HEK293T (cell line): Measurements from ENCODE around the gene PLB1.

Experiments
- CTCF ChIA-PET: fragments of 350-600 bp; formaldehyde crosslinking; extraction: SDS; loops from one replicate; lab custom pipeline; 2021; ENCODE audit warnings: antibody characterized with exemption, inconsistent platforms; lab: Yijun Ruan, JAX
- POLR2A ChIA-PET: fragments of 350-600 bp; formaldehyde crosslinking; extraction: SDS; loops from one replicate; lab custom pipeline; 2020; ENCODE audit warnings: antibody characterized with exemption, inconsistent platforms; lab: Yijun Ruan, JAX
- DNase-seq: peaks from one replicate; pipeline ENCODE4 v3.0.0; 2012; ENCODE audit warnings: mixed read lengths; ENCODE audit errors: extremely low spot score
- ARNT ChIP-seq: fragments of 450-650 bp; IDR thresholded peaks from 2 replicates; pipeline ENCODE4 v1.6.1; 2017; ENCODE audit warnings: mild to moderate bottlenecking
- BHLHE40 ChIP-seq: fragments of 450-650 bp; IDR thresholded peaks from 2 replicates; pipeline ENCODE4 v1.6.1; 2016; ENCODE audit warnings: mild to moderate bottlenecking, moderate library complexity, borderline replicate concordance
- CTBP1 ChIP-seq: fragments of 450-650 bp; IDR thresholded peaks from 2 replicates; pipeline ENCODE4 v1.6.1; 2016; ENCODE audit warnings: borderline replicate concordance
- ELF4 ChIP-seq: fragments of 450-650 bp; IDR thresholded peaks from 2 replicates; pipeline ENCODE4 v1.6.1; 2017; ENCODE audit warnings: antibody characterized with exemption
- FOXA1 ChIP-seq: fragments of 450-650 bp; IDR thresholded peaks from 2 replicates; pipeline ENCODE4 v1.6.1; 2016; ENCODE audit warnings: mild to moderate bottlenecking
- FOXK2 ChIP-seq: fragments of 450-650 bp; IDR thresholded peaks from 2 replicates; pipeline ENCODE4 v1.6.1; 2016; ENCODE audit warnings: mild to moderate bottlenecking
- FOXM1 ChIP-seq: fragments of 450-650 bp; IDR thresholded peaks from 2 replicates; pipeline ENCODE4 v1.6.1; 2017; ENCODE audit warnings: mild to moderate bottlenecking, borderline replicate concordance
- HDGF ChIP-seq: fragments of 450-650 bp; IDR thresholded peaks from 2 replicates; pipeline ENCODE4 v1.6.1; 2017; ENCODE audit warnings: antibody characterized with exemption, borderline replicate concordance
- L3MBTL2 ChIP-seq: fragments of 450-650 bp; conservative IDR thresholded peaks from 2 replicates; pipeline ENCODE4 v1.6.1; 2016; ENCODE audit warnings: mild to moderate bottlenecking
- LEF1 ChIP-seq: fragments of 450-650 bp; IDR thresholded peaks from 2 replicates; pipeline ENCODE4 v1.6.1; 2017; ENCODE audit warnings: mild to moderate bottlenecking, borderline replicate concordance
- NFRKB ChIP-seq: fragments of 450-650 bp; IDR thresholded peaks from 2 replicates; pipeline ENCODE4 v1.6.1; 2016; ENCODE audit warnings: mild to moderate bottlenecking, moderate library complexity
- PKNOX1 ChIP-seq: fragments of 450-650 bp; IDR thresholded peaks from 2 replicates; pipeline ENCODE4 v1.6.1; 2016
- SP1 ChIP-seq: fragments of 450-650 bp; IDR thresholded peaks from 2 replicates; pipeline ENCODE4 v1.6.1; 2017
- SUZ12 ChIP-seq: fragments of 450-650 bp; IDR thresholded peaks from 2 replicates; pipeline ENCODE4 v1.6.1; 2016; ENCODE audit warnings: mild to moderate bottlenecking
- TARDBP ChIP-seq: fragments of 450-650 bp; IDR thresholded peaks from 2 replicates; pipeline ENCODE4 v1.6.1; 2016
- ZNF384 ChIP-seq: fragments of 450-650 bp; IDR thresholded peaks from 2 replicates; pipeline ENCODE4 v1.6.1; 2016

PLB1 gene

GRCh38 chr2:28623582-28624405 lies 127.9 kb downstream of the PLB1 start:
- TF ChIP-seq ELF4, result no peak
- TF ChIP-seq SP1, result no peak
- no peak for TF ChIP-seq CTBP1
- no peak for TF ChIP-seq FOXM1
- no peak for TF ChIP-seq ARNT
- no peak for TF ChIP-seq FOXK2
- no peak for TF ChIP-seq TARDBP
- TF ChIP-seq L3MBTL2, result no peak
- TF ChIP-seq SUZ12, result no peak
- no peak for TF ChIP-seq FOXA1
- no peak for TF ChIP-seq LEF1
- TF ChIP-seq HDGF, result no peak
- ChIA-PET CTCF (interaction anchor here (1.6 kb wide), 1 partner anchor 29 kb away, joined by 7 read pairs; no protein-coding TSS in a partner anchor), POLR2A (no interaction called here)
- DNase-seq, result no peak

- CTCF ChIA-PET, result interaction anchor here (1.6 kb wide), 1 partner anchor 30 kb away, joined by 7 read pairs; no protein-coding TSS in a partner anchor
- POLR2A ChIA-PET, result interaction anchor here (1.6 kb wide), 1 partner anchor 127 kb away, joined by 7 read pairs; the partner anchor contains the start of gene PPP1CB
- no peak for TF ChIP-seq TARDBP
- TF ChIP-seq L3MBTL2, result no peak
- no peak for TF ChIP-seq ELF4
- TF ChIP-seq LEF1, result no peak
- no peak for TF ChIP-seq BHLHE40
- no peak for TF ChIP-seq ZNF384
- TF ChIP-seq SUZ12, result no peak
- no peak for TF ChIP-seq SP1
- no peak for TF ChIP-seq FOXK2
- TF ChIP-seq PKNOX1, result no peak
- TF ChIP-seq CTBP1, result no peak
- no peak for TF ChIP-seq FOXA1
- no peak for TF ChIP-seq FOXM1
- no peak for TF ChIP-seq ARNT
- DNase-seq, result no peak
Observed at GRCh38 chr2:28624436-28624792, 128.6 kb downstream of the PLB1 start.

- CTCF ChIA-PET, result interaction anchor here (1.6 kb wide), 1 partner anchor 31 kb away, joined by 7 read pairs; no protein-coding TSS in a partner anchor
- no peak for TF ChIP-seq SUZ12
- TF ChIP-seq ZNF384, result no peak
- no peak for TF ChIP-seq CTBP1
- no peak for TF ChIP-seq NFRKB
- TF ChIP-seq SP1, result no peak
- POLR2A ChIA-PET, result interaction anchor here (0.6 to 1.6 kb wide), 2 partner anchors 13 to 127 kb away, joined by 3 to 7 read pairs; partner anchors contain the start of gene PPP1CB
- no peak for DNase-seq
Observed at GRCh38 chr2:28624793-28625701, 129.2 kb downstream of the PLB1 start.

- CTCF ChIA-PET, result no interaction called here
- POLR2A ChIA-PET, result no interaction called here
- no peak for TF ChIP-seq ELF4
- no peak for TF ChIP-seq L3MBTL2
- no peak for TF ChIP-seq NFRKB
- TF ChIP-seq SP1, result no peak
- TF ChIP-seq HDGF, result no peak
- TF ChIP-seq TARDBP, result no peak
- no peak for TF ChIP-seq ARNT
- TF ChIP-seq FOXK2, result no peak
- TF ChIP-seq BHLHE40, result no peak
- no peak for TF ChIP-seq LEF1
- TF ChIP-seq CTBP1, result no peak
- no peak for TF ChIP-seq FOXA1
- DNase-seq, result no peak
Observed at GRCh38 chr2:28626376-28626775, 130.5 kb downstream of the PLB1 start.

GRCh38 chr2:28626891-28627421 lies 131.1 kb downstream of the PLB1 start:
- no peak for DNase-seq
- TF ChIP-seq HDGF (no peak), CTBP1 (no peak), FOXA1 (no peak), SUZ12 (no peak), LEF1 (no peak), BHLHE40 (no peak), ELF4 (no peak), NFRKB (no peak), L3MBTL2 (no peak), FOXM1 (no peak), PKNOX1 (no peak), FOXK2 (no peak), TARDBP (no peak), SP1 (no peak), ARNT (no peak), ZNF384 (no peak)
- POLR2A ChIA-PET, result no interaction called here
- CTCF ChIA-PET, result no interaction called here
